ENCODE measurements around the gene CECR2. TPM values are rescaled to one million over a fixed set of nuclear protein-coding genes. Genes with fewer than 3 reads are reported as not detected.

The CECR2 gene
- polyA plus RNA-seq, 1 donor from 2014 or later = 2.1 TPM

GRCh38 chr22:17580441-17581031 lies 211.3 kb downstream of the CECR2 start:
- no peak overlapping the region for H3K9ac ChIP-seq (ENCODE audit: low read length)
- no peaks in the 10 kb centered on the region for H3F3A ChIP-seq (ENCODE audit: insufficient read depth, low read length, poor library complexity, severe bottlenecking)
- no peak overlapping the region for H3K4me3 ChIP-seq (ENCODE audit: low read length)
- H2AFZ ChIP-seq (ENCODE audit: low read depth, low read length) = no peak overlapping the region
- H3K36me3 ChIP-seq (ENCODE audit: insufficient read depth, low read length) = no peaks in the 10 kb centered on the region
- H3K27ac ChIP-seq (ENCODE audit: low read length) = no peak overlapping the region
- no peaks in the 10 kb centered on the region for H3K27me3 ChIP-seq (ENCODE audit: insufficient read depth, low read depth, low read length)
- no peaks in the 10 kb centered on the region for H4K20me1 ChIP-seq (ENCODE audit: insufficient read depth)
- H3K9me3 ChIP-seq (ENCODE audit: low read length) = no peaks in the 10 kb centered on the region
- H3K9me2 ChIP-seq (ENCODE audit: insufficient read depth, low read length) = no peaks in the 10 kb centered on the region
- H3K4me2 ChIP-seq (ENCODE audit: low read length) = no peak overlapping the region
- H3K79me2 ChIP-seq (replicated peaks; ENCODE audit: insufficient read depth, low read length) = no peaks in the 10 kb centered on the region
- no peak for TF ChIP-seq CTCF (IDR thresholded peaks at IDR 0.05; ENCODE audit: poor library complexity, severe bottlenecking)
- TF ChIP-seq POLR2AphosphoS5 (IDR thresholded peaks at IDR 0.05) = no peak
- TF ChIP-seq MXI1 (conservative IDR thresholded peaks at IDR 0.05; ENCODE audit: poor library complexity, severe bottlenecking) = no peak
- no peak for TF ChIP-seq EZH2 (IDR thresholded peaks at IDR 0.05; ENCODE audit: borderline replicate concordance, insufficient read depth, low read length, poor library complexity, severe bottlenecking)
- no peak for TF ChIP-seq EP300 (conservative IDR thresholded peaks at IDR 0.05; ENCODE audit: poor library complexity, severe bottlenecking)
- no peak for TF ChIP-seq REST (IDR thresholded peaks at IDR 0.05; ENCODE audit: borderline replicate concordance)
- no peak for TF ChIP-seq RAD21 (conservative IDR thresholded peaks at IDR 0.05)
- TF ChIP-seq TAF1 (IDR thresholded peaks at IDR 0.05; ENCODE audit: low read depth) = no peak
- TF ChIP-seq SMC3 (conservative IDR thresholded peaks at IDR 0.05; ENCODE audit: poor library complexity) = no peak

- Histone ChIP-seq H3K4me2 (ENCODE audit: low read length) (no peak overlapping the region), H3K36me3 (ENCODE audit: insufficient read depth, low read length) (no peaks in the 10 kb centered on the region), H3F3A (ENCODE audit: insufficient read depth, low read length, poor library complexity, severe bottlenecking) (no peaks in the 10 kb centered on the region), H3K27me3 (ENCODE audit: insufficient read depth, low read depth, low read length) (no peaks in the 10 kb centered on the region), H4K20me1 (ENCODE audit: insufficient read depth) (no peaks in the 10 kb centered on the region), H2AFZ (ENCODE audit: low read depth, low read length) (no peak overlapping the region), H3K79me2 (replicated peaks; ENCODE audit: insufficient read depth, low read length) (no peaks in the 10 kb centered on the region), H3K9me2 (ENCODE audit: insufficient read depth, low read length) (no peaks in the 10 kb centered on the region), H3K9ac (ENCODE audit: low read length) (no peak overlapping the region), H3K27ac (ENCODE audit: low read length) (no peak overlapping the region), H3K9me3 (ENCODE audit: low read length) (no peaks in the 10 kb centered on the region), H3K4me3 (ENCODE audit: low read length) (no peak overlapping the region)
- TF ChIP-seq POLR2AphosphoS5 (IDR thresholded peaks at IDR 0.05) (no peak), RAD21 (conservative IDR thresholded peaks at IDR 0.05) (no peak), SMC3 (conservative IDR thresholded peaks at IDR 0.05; ENCODE audit: poor library complexity) (no peak), CTCF (IDR thresholded peaks at IDR 0.05; ENCODE audit: poor library complexity, severe bottlenecking) (no peak), TAF1 (IDR thresholded peaks at IDR 0.05; ENCODE audit: low read depth) (no peak), MXI1 (conservative IDR thresholded peaks at IDR 0.05; ENCODE audit: poor library complexity, severe bottlenecking) (no peak)
These were observed 211.8 kb downstream of the CECR2 start for GRCh38 chr22:17581056-17581455.
